B cell (primary cell): ENCODE measurements around the gene TTC4. TPM values are rescaled to one million over a fixed set of nuclear protein-coding genes. Genes with fewer than 3 reads are reported as not detected.

Experiments used
- ATAC-seq: fragments of 200-7000 bp; cut with Tn5 transposase; one replicate; pipeline ENCODE4 v1.10.0; 2021; ENCODE audit warnings: low read depth, mild to moderate bottlenecking, moderate number of reproducible peaks, moderate library complexity
- CTCF ChIA-PET: fragments of 350-600 bp; sonication (Branson Sonifier 250); formaldehyde crosslinking; loops from one replicate; lab custom pipeline; 2021; ENCODE audit warnings: antibody characterized with exemption, inconsistent platforms; lab: Charles Lee
- POLR2A ChIA-PET: fragments of 350-600 bp; sonication (Branson Sonifier 250); formaldehyde crosslinking; loops from one replicate; lab custom pipeline; 2021; ENCODE audit warnings: antibody characterized with exemption; lab: Charles Lee
- DNase-seq: peaks from one replicate; pipeline ENCODE4 v3.0.0; 2013
- H2AFZ ChIP-seq: 2 replicates; pipeline ENCODE4 v1.6.1; 2012; ENCODE audit warnings: mild to moderate bottlenecking, low read depth, low read length; ENCODE audit not compliant: insufficient read depth, poor library complexity, severe bottlenecking
- H3K27ac ChIP-seq, 2 donors: 1 replicate in 1 of 2; 2 replicates in 1 of 2; pipeline ENCODE4 v1.5.1; 2012 to 2013; ENCODE audit warnings: low read length in 2 of 2, mild to moderate bottlenecking in 2 of 2, moderate library complexity in 1 of 2
- H3K27me3 ChIP-seq, 4 experiments: fragments of 200-600 bp in 1 of 4; sonication (generic) in 1 of 4; replicated peaks in 1 of 4; 1 replicate in 2 of 4; 2 replicates in 2 of 4; pipeline versions ENCODE4 v1.6.1 to v1.7.0; 2013 to 2016; ENCODE audit warnings: low read length in 3 of 4, mild to moderate bottlenecking in 2 of 4, mixed read lengths in 1 of 4, moderate library complexity in 1 of 4; ENCODE audit not compliant: insufficient read depth in 4 of 4, control insufficient read depth in 3 of 4; ENCODE audit errors: control extremely low read depth in 1 of 4
- H3K36me3 ChIP-seq, 2 experiments: replicated peaks in 1 of 2; 1 replicate in 1 of 2; 2 replicates in 1 of 2; pipeline versions ENCODE4 v1.6.1 to v1.7.1; 2013; ENCODE audit warnings: low read length in 1 of 2; ENCODE audit not compliant: insufficient read depth in 2 of 2, control insufficient read depth in 1 of 2; ENCODE audit errors: control extremely low read depth in 1 of 2, extremely low read depth in 1 of 2
- H3K4me1 ChIP-seq, 2 donors: fragments of 200-600 bp in 1 of 2; sonication (generic) in 1 of 2; 1 replicate in 1 of 2; 2 replicates in 1 of 2; pipeline versions ENCODE4 v1.5.1 to v1.6.1; 2013 to 2017; ENCODE audit warnings: low read length in 2 of 2; ENCODE audit not compliant: control insufficient read depth in 2 of 2, insufficient read depth in 2 of 2
- H3K4me2 ChIP-seq: replicated peaks from 2 replicates; pipeline ENCODE3; 2012; ENCODE audit warnings: mild to moderate bottlenecking, low read depth, low read length; ENCODE audit not compliant: poor library complexity, severe bottlenecking
- H3K4me3 ChIP-seq, 5 experiments: fragments of 200-600 bp in 1 of 5; sonication (generic) in 1 of 5; 1 replicate in 3 of 5; 2 replicates in 2 of 5; pipeline versions ENCODE4 v1.5.1 to v1.7.0; 2011 to 2016; ENCODE audit warnings: low read length in 4 of 5, mild to moderate bottlenecking in 4 of 5, low read depth in 2 of 5, control low read depth in 1 of 5, moderate library complexity in 1 of 5; ENCODE audit not compliant: insufficient read depth in 1 of 5; ENCODE audit errors: control extremely low read depth in 1 of 5, extremely low read depth in 1 of 5
- H3K79me2 ChIP-seq: fragments of 200-600 bp; sonication (generic); one replicate; pipeline ENCODE4 v1.6.0; 2016; ENCODE audit warnings: low read length; ENCODE audit not compliant: control insufficient read depth, insufficient read depth
- H3K9ac ChIP-seq: fragments of 200-600 bp; sonication (generic); 2 replicates; pipeline ENCODE4 v1.6.1; 2017; ENCODE audit warnings: mild to moderate bottlenecking, low read length, moderate library complexity
- H3K9me3 ChIP-seq, 3 donors: one replicate each; pipeline versions ENCODE4 v1.6.1 to v1.7.1; 2013; ENCODE audit warnings: low read length in 2 of 3; ENCODE audit not compliant: control insufficient read depth in 2 of 3, insufficient read depth in 1 of 3; ENCODE audit errors: control extremely low read depth in 1 of 3
- H4K20me1 ChIP-seq: 2 replicates; pipeline ENCODE4 v1.6.0; 2012; ENCODE audit warnings: mild to moderate bottlenecking, low read length; ENCODE audit not compliant: insufficient read depth, control insufficient read depth, poor library complexity, severe bottlenecking
- H3K27ac Mint-ChIP-seq: one replicate; pipeline ENCODE4 v1.8.0; 2021; ENCODE audit warnings: mixed read lengths
- H3K27me3 Mint-ChIP-seq: one replicate; pipeline ENCODE4 v1.8.0; 2021; ENCODE audit warnings: mixed read lengths
- H3K4me1 Mint-ChIP-seq: one replicate; pipeline ENCODE4 v1.8.0; 2021; ENCODE audit warnings: mixed read lengths
- H3K4me3 Mint-ChIP-seq: one replicate; pipeline ENCODE4 v1.8.0; 2021; ENCODE audit warnings: mixed read lengths
- H3K9me3 Mint-ChIP-seq: one replicate; pipeline ENCODE4 v1.8.0; 2022; ENCODE audit warnings: mixed read lengths; ENCODE audit not compliant: insufficient read depth
- EZH2 ChIP-seq: IDR thresholded peaks from 2 replicates; pipeline ENCODE4 v1.6.1; 2012; ENCODE audit warnings: borderline replicate concordance, low read depth, mild to moderate bottlenecking, moderate library complexity, low read length; ENCODE audit not compliant: insufficient read depth, poor library complexity, severe bottlenecking
- WGBS: methylation state at CpG from one replicate; pipeline ENCODE4 v1.1.5; 2013; ENCODE audit warnings: missing lambda C conversion rate; ENCODE audit not compliant: insufficient coverage; 5-methylcytosine and 5-hydroxymethylcytosine counted together
- intact Hi-C: fragments of 100-400 bp; cut with micrococcal nuclease; formaldehyde crosslinking; loops from one replicate; pipeline ENCODE4 v1.10.0; 2022
- polyA plus RNA-seq: library from polyadenylated mRNA; depleted of rRNA; stranded (reverse); fragments of >200 nt; gene quantifications from 2 replicates; pipeline ENCODE4 v1.2.3, GENCODE V29; 2012
- total RNA-seq, 2 donors: library from RNA; stranded (reverse); fragments of 120-200 nt in 1 of 2; gene quantifications; 1 replicate in 1 of 2; 2 replicates in 1 of 2; pipeline versions ENCODE4 v1.2.3 to v1.2.4, GENCODE V29; 2013 to 2022
- TF ChIP-seq, protein P1 (sequence below): fragments of 200-600 bp; IDR thresholded peaks from one replicate; pipeline ENCODE4 v1.8.0; 2022; ENCODE audit warnings: antibody characterized with exemption, mild to moderate bottlenecking

Gene TTC4
- total and polyA plus RNA-seq, 2 donors (not counting 1 experiment from before 2014, with no cell fraction given): 9.9 to 23.9 TPM

DNA sequence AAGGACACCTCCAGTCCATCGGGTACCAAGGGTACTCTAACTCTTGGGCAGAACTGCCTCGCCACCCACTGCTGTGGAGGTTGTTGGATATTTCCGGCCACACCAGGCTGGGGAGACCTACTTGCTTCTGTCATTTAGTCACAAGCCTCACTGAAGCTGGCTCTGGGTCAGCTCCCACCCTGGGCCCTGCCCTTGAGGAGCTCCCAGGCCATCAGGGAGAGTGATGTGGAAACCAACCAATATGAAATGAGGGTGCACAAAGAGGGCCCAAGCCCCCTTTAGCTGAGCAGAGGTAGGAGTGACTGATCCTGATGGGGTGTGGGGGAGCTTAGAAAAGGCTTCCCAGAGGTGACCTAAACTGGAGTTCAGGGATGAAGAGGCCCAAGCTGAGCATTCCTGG is 29.0 kb downstream of the TTC4 start:
- Histone ChIP-seq H3K4me3 (no peak overlapping the region), H3K27ac (no peak overlapping the region), H3K36me3 (peaks cover 0 to 31% of the 10 kb centered on the region in 2 experiments), H4K20me1 (no peaks in the 10 kb centered on the region), H3K27me3 (no peaks in the 10 kb centered on the region), H3K79me2 (no peaks in the 10 kb centered on the region), H3K9me3 (no peaks in the 10 kb centered on the region), H3K9ac (no peak overlapping the region), H3K4me2 (no peak overlapping the region), H3K4me1 (no peaks in the 10 kb centered on the region), H2AFZ (no peak overlapping the region)
- no peak overlapping the region for H3K4me3 Mint-ChIP-seq
- intact Hi-C loops: no loop called here
- no peaks in the 10 kb centered on the region for H3K4me1 Mint-ChIP-seq
- 90% methylated on average over 3 of the region's 3 CpGs for WGBS
- H3K9me3 Mint-ChIP-seq: no peaks in the 10 kb centered on the region
- H3K27ac Mint-ChIP-seq: no peak overlapping the region
- ChIA-PET CTCF (no interaction called here), POLR2A (no interaction called here)
- no peak for DNase-seq
- peaks cover 1% of the 10 kb centered on the region for H3K27me3 Mint-ChIP-seq
- no peak for ATAC-seq
- TF ChIP-seq, protein P1, sequence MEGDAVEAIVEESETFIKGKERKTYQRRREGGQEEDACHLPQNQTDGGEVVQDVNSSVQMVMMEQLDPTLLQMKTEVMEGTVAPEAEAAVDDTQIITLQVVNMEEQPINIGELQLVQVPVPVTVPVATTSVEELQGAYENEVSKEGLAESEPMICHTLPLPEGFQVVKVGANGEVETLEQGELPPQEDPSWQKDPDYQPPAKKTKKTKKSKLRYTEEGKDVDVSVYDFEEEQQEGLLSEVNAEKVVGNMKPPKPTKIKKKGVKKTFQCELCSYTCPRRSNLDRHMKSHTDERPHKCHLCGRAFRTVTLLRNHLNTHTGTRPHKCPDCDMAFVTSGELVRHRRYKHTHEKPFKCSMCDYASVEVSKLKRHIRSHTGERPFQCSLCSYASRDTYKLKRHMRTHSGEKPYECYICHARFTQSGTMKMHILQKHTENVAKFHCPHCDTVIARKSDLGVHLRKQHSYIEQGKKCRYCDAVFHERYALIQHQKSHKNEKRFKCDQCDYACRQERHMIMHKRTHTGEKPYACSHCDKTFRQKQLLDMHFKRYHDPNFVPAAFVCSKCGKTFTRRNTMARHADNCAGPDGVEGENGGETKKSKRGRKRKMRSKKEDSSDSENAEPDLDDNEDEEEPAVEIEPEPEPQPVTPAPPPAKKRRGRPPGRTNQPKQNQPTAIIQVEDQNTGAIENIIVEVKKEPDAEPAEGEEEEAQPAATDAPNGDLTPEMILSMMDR: no peak
- no peak for TF ChIP-seq EZH2

DNA sequence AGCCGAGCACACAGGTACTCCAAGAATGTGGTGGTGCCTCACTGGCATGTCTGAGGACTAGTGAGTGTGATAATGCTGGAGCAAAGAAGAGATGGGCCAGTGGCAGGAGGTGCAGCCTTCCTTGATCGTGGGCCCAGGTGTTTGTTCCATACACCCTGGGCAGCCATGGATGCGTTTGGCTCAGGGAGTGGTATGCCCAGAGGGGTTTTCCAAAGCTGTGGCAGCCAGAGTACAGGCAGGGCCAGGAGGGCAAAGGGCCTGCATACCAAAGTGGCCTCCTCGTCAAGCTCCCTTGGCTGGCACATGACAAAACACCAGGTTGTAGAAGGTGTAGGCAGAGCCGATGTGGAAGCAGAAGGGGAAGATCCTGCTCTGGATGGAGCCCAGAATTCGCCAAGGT is 29.6 kb downstream of the TTC4 start:
- TF ChIP-seq, protein P1: no peak
- TF ChIP-seq EZH2: no peak
- Histone ChIP-seq H4K20me1 (no peaks in the 10 kb centered on the region), H2AFZ (no peak overlapping the region), H3K36me3 (peaks cover 0 to 26% of the 10 kb centered on the region in 2 experiments), H3K4me3 (no peak overlapping the region), H3K4me1 (no peaks in the 10 kb centered on the region), H3K27ac (no peak overlapping the region), H3K27me3 (no peaks in the 10 kb centered on the region), H3K9me3 (no peaks in the 10 kb centered on the region), H3K9ac (no peak overlapping the region), H3K79me2 (no peaks in the 10 kb centered on the region), H3K4me2 (no peak overlapping the region)
- ATAC-seq (no peak), DNase-seq (no peak)
- Mint-ChIP-seq H3K4me3 (no peak overlapping the region), H3K9me3 (no peaks in the 10 kb centered on the region), H3K27me3 (peaks cover 3% of the 10 kb centered on the region), H3K27ac (no peak overlapping the region), H3K4me1 (no peaks in the 10 kb centered on the region)
- intact Hi-C loops: no loop called here
- ChIA-PET CTCF (no interaction called here), POLR2A (no interaction called here)
- 96% methylated on average over 6 of the region's 6 CpGs for WGBS
